H7 (cell line): Measurements from ENCODE around the gene CAMK1D. TPM values are rescaled to one million over a fixed set of nuclear protein-coding genes. Genes with fewer than 3 reads are reported as not detected.
A peak's percentile ranks its signal among the peaks of the same experiment; 100 is the strongest.

Source experiments
- DNase-seq: peaks from one replicate; pipeline ENCODE4 v3.0.0; 2012
- H3K27me3 ChIP-seq: 2 replicates; pipeline ENCODE4 v1.6.0; 2011; ENCODE audit warnings: mild to moderate bottlenecking, low read length; ENCODE audit not compliant: control insufficient read depth, insufficient read depth
- H3K36me3 ChIP-seq: replicated peaks from 2 replicates; pipeline ENCODE4 v1.5.1; 2011; ENCODE audit warnings: low read length; ENCODE audit not compliant: control insufficient read depth, insufficient read depth
- H3K4me3 ChIP-seq: 2 replicates; pipeline ENCODE4 v1.5.1; 2011; ENCODE audit warnings: low read depth, mild to moderate bottlenecking, control low read depth, low read length, moderate library complexity; ENCODE audit not compliant: insufficient read depth
- total RNA-seq: library from RNA; depleted of rRNA; stranded (reverse); fragments of >200 nt; shearing (Covaris generic); gene quantifications from 2 replicates; pipeline ENCODE4 v1.2.3, GENCODE V29; 2014

CAMK1D gene
- total RNA-seq, 1 experiment from 2014 or later = 2.9 TPM

GRCh38 chr10:12814166-12814565 lies 464.8 kb downstream of the CAMK1D start:
- H3K4me3 ChIP-seq = no peak overlapping the region
- H3K36me3 ChIP-seq = no peaks in the 10 kb centered on the region
- DNase-seq = no peak
- no peaks in the 10 kb centered on the region for H3K27me3 ChIP-seq

DNA sequence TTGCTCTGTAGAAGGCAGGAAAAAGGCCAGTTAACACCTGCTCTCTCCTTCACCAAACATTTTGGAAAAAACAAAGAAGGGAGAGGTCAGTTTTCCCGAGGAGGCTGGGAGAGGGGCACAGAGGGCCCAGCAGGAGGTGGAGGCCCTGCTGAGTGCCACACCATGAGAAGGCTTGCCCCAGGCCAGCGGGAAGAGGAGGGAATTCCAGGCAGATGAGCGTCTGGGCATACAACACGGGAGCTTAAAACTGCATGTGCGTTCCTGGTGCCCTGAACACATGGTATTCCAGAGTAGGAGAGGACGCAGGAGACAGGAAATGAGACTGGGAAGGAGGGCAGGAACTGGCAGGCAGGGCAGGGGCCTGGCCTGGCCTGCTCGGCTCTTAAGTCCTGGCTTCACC lies 469.7 kb downstream of the CAMK1D start:
- Histone ChIP-seq H3K27me3 (no peaks in the 10 kb centered on the region), H3K36me3 (no peaks in the 10 kb centered on the region), H3K4me3 (no peak overlapping the region)
- peak; percentile 61 for DNase-seq

GRCh38 chr10:12819656-12820055 lies 470.3 kb downstream of the CAMK1D start:
- no peaks in the 10 kb centered on the region for H3K36me3 ChIP-seq
- no peaks in the 10 kb centered on the region for H3K27me3 ChIP-seq
- no peak overlapping the region for H3K4me3 ChIP-seq
- DNase-seq = no peak

DNA sequence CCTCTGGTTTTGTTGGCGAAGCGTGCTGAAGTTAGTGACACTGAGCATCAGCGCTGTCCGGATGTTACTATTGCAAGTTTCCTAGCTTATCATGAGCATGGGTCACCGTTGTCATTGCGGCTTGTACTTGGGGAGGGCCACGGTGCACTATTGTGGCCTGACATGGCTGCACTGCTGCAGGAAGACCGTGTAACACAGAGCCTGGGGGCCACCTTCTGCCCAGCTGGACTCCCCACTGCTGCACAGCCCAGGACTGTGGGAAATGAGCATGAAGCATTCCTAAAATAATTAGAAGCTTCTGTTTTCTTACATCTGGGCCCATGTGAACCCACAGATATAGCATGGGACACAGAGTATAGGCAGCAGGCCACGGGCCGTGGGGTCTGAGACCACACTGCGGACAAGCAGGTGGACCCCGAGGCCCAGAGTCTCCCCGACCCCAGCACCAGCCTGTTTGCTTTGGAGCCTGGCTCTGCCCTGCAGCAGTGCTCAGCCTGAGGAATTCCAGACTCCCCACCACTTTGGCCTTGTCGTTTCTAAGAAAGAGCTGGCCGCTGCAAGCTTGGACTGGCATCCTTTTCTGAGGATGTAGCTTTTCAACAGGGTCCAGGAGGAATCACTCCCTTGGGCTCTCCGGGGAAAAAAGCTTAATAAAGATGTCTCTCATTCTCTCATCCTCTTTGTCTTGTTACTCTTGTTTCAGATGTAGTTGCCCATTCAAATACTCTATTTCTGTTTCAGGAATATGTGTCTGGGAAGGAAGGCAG lies 473.0 kb downstream of the CAMK1D start:
- Histone ChIP-seq H3K4me3 (no peak overlapping the region), H3K36me3 (no peaks in the 10 kb centered on the region), H3K27me3 (no peaks in the 10 kb centered on the region)
- no peak for DNase-seq

DNA sequence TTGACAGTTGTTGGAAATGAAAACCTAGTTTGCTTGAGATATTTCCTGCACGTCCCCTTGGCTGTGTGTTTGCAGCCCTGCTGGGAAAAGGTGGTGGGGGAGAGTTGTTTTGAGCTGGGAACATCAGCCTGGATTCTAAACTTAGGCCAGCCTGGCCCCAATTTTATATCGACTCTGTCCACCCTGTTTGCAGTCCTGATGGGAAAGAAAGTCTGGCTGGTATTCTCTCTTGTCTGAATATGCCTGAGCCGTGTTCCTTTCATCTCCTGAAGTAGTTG lies 473.5 kb downstream of the CAMK1D start:
- no peak overlapping the region for H3K4me3 ChIP-seq
- no peaks in the 10 kb centered on the region for H3K36me3 ChIP-seq
- DNase-seq = no peak
- no peaks in the 10 kb centered on the region for H3K27me3 ChIP-seq

DNA sequence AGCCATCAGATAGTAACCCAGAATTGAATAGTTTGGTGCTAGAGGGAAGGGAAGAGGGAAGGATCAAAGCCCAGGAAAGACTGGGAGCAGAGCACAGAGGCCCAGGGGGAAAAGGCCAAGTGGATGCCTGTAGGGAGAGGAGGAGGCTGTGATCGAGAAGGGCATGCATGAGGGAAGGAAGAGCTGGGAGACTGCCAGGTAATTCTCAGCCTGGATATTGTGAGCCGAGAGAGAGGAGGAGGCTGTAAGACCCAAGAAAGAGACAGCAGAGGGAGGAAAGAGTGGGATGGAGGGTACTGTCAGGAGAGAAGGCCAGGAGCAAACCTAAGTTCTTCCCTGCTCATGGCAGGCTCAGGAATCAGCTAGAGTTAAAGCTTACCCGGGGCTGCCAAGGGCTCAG lies 474.0 kb downstream of the CAMK1D start:
- no peak for DNase-seq

DNA sequence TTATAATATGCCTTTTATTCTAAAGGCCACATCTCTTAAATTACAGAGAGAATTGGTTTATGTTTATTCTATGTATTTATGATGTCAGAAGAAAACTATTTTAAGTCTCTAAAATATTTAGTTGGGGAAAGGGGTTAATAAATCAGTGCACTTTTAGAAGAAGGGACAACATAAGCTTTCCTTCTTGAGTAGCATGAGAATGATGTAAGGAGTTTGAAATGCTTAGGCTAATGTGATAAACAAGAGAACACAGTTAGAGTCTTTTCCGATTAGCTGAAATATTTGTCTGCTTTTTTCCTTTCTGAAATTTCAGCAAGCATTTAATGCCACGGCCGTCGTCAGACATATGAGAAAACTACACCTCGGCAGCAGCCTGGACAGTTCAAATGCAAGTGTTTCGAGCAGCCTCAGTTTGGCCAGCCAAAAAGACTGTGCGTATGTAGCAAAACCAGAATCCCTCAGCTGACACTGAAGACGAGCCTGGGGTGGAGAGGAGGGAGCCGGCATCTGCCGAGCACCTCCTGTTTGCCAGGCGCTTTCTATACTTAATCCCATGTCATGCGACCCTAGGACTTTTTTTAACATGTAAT lies 476.0 kb downstream of the CAMK1D start:
- DNase-seq = no peak

More for the DNA sequence above, 474.0 kb downstream of the CAMK1D start:
- no peaks in the 10 kb centered on the region for H3K36me3 ChIP-seq
- H3K27me3 ChIP-seq = no peaks in the 10 kb centered on the region
- no peak overlapping the region for H3K4me3 ChIP-seq

DNA sequence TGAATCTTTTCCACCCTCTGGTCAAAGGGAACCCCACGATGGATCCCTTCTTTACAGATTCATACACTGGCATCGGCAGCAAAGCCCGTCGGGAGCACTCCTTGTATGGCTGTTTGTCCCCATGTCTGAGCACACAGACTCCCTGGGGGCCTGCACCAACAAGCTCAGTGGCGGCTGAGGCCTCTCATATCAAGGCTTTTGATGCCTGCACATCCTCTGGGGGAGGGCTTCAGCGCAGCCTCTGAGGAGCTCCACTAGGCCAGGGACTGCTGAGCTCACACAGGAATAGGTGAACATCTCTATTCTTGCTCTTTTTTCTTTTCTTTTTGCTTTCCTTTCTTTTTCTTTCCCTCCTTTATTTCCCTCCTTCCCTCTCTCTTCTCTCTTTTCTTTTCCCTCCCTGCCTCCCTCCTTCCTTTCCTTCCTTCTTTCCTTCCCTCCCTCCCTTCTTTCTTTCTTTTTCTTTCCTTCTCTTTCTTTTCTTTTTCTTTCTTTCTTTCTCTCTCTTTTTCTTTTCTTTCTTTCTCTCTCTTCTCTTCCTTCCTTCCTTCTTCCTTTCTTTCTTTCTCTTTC lies 477.5 kb downstream of the CAMK1D start:
- no peak for DNase-seq
- Histone ChIP-seq H3K36me3 (no peaks in the 10 kb centered on the region), H3K4me3 (no peak overlapping the region), H3K27me3 (no peaks in the 10 kb centered on the region)

More for the DNA sequence above, 476.0 kb downstream of the CAMK1D start:
- H3K27me3 ChIP-seq = no peaks in the 10 kb centered on the region
- no peaks in the 10 kb centered on the region for H3K36me3 ChIP-seq
- no peak overlapping the region for H3K4me3 ChIP-seq

DNA sequence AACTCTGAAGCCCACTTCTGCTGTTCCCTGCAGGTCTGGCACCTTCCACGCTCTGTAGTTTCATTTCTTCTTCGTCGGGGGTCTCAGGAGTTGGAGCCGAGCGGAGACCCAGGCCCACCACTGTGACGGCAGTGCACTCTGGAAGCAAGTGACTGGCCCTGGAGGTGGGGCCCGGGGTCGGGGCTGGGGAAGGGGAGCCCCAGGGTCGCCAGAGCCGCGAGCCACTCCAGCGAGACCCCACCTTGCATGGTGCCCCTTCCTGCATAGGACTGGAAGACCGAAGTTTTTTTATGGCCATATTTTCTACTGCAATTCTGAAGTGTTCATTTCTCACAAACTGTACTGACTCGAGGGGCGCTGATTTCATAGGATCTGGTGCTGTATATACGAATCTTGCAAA lies 479.4 kb downstream of the CAMK1D start:
- H3K27me3 ChIP-seq = no peaks in the 10 kb centered on the region
- H3K4me3 ChIP-seq = no peak overlapping the region
- DNase-seq = no peak
- no peaks in the 10 kb centered on the region for H3K36me3 ChIP-seq

DNA sequence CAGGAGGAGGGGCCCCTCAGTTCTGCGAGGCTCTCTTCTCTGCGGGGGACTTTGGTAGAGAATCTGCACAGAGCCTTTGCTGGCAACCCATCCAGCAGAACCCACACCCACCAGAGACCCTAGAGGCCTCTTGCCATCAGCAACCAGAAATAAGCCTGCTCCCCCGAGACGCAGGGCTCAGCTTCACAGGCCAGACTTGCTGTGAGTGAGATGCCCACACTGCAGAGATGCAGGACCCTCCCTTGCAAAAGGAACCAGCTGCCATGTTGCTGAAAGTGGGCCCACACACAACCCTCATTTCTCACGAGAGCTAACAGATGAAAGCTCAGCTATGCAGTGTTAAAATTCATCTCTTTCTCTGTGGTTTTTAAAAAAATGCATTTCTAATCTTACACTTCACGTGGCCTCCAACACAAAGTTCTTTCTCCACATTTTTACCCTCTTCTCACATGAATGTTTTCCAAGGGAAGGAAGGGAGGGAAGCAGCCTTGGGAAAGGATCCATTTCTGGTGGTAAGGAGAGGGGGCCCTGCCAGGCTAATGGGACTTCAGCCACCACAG lies 480.6 kb downstream of the CAMK1D start:
- no peak overlapping the region for H3K4me3 ChIP-seq
- DNase-seq = no peak
- no peaks in the 10 kb centered on the region for H3K36me3 ChIP-seq
- H3K27me3 ChIP-seq = no peaks in the 10 kb centered on the region

DNA sequence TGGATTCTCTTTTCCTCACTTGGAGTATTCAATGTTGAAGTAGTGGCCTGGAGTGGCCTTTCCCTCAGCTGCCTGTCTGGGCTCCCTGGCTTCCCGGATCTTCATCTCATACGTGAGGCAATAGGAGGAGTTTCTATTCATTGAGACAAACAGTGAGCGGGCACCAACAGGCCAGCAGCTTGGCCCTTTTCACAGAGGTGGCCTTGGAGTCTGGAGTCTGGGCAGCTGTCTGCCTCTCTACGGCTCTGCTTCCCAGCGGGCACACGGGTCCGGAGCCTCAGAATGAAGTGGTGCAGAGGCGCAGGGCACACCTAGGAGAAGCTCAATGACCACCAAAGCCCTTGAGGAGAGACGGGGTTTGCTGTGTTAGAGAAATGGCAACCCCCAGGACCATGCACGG lies 482.7 kb downstream of the CAMK1D start:
- Histone ChIP-seq H3K36me3 (no peaks in the 10 kb centered on the region), H3K27me3 (no peaks in the 10 kb centered on the region), H3K4me3 (no peak overlapping the region)
- no peak for DNase-seq

DNA sequence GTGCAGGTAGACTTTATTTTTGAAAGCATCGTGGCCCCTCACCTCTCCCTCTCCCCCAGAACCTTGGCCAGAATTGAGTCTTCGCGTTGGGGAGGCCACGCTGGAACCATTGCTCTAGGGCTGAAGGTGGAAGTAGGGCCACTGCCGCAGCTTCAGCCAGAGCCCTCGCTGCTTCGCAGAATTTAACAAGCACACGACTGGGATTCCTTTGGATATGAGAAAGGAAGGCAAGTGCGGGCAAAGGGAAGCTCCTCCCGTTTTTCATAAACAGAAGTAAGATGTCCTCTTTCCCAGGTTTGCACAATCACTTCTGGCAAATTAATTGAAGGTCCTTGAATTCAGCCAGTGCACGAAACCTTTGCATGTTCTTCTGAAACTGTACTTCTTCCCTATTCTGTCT lies 484.1 kb downstream of the CAMK1D start:
- no peaks in the 10 kb centered on the region for H3K27me3 ChIP-seq
- no peak overlapping the region for H3K4me3 ChIP-seq
- DNase-seq = no peak
- H3K36me3 ChIP-seq = no peaks in the 10 kb centered on the region

DNA sequence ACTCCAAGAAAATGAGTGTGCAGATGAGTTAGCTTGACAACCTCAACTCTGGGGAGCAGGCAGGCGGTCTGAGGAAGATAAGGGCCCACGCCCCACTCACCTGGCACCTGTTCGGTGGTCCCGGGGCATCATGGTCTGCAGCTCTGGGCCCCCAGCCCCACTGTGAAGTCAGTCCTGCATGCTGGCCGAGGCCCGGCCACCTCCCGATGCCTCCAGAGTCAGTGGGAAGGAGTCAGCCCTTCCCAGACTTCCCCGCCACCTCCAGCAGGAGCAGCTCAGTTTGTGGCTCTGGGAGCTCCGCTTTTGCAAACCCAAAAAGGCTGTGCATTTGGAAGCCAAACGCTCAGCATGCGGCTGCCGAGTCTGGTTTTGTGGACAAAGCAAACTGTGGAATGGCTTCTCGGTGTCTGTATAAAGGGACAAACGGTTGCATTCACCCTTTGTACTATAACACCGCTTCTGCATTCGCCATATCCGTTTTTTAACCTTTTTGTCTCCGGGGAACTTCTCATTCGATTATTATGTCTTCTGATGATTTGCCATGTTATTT lies 484.8 kb downstream of the CAMK1D start:
- H3K36me3 ChIP-seq = no peaks in the 10 kb centered on the region
- no peak for DNase-seq
- H3K27me3 ChIP-seq = no peaks in the 10 kb centered on the region
- H3K4me3 ChIP-seq = no peak overlapping the region

GRCh38 chr10:12834721-12835120 lies 485.4 kb downstream of the CAMK1D start:
- no peak for DNase-seq

GRCh38 chr10:12835709-12836108 lies 486.4 kb downstream of the CAMK1D start:
- no peaks in the 10 kb centered on the region for H3K36me3 ChIP-seq
- DNase-seq = no peak
- H3K27me3 ChIP-seq = no peaks in the 10 kb centered on the region
- no peak overlapping the region for H3K4me3 ChIP-seq

More at GRCh38 chr10:12834721-12835120, 485.4 kb downstream of the CAMK1D start:
- Histone ChIP-seq H3K27me3 (no peaks in the 10 kb centered on the region), H3K4me3 (no peak overlapping the region), H3K36me3 (no peaks in the 10 kb centered on the region)
